GM12873 (cell line): ENCODE results near the gene CFAP97D1.

Experiments used
- CTCF ChIP-seq: IDR thresholded peaks from 2 replicates; pipeline ENCODE4 v1.5.1; 2012; ENCODE audit warnings: low read depth, mild to moderate bottlenecking, moderate library complexity, low read length, control low read depth; ENCODE audit not compliant: insufficient read depth; ENCODE audit errors: missing control alignments

CFAP97D1 gene

GRCh38 chr17:43741636-43742035 lies 38.6 kb upstream of the CFAP97D1 start:
- TF ChIP-seq CTCF, result no peak

GRCh38 chr17:43745541-43745940 lies 34.7 kb upstream of the CFAP97D1 start:
- TF ChIP-seq CTCF, result no peak

GRCh38 chr17:43750153-43750552 lies 30.1 kb upstream of the CFAP97D1 start:
- TF ChIP-seq CTCF, result no peak

GRCh38 chr17:43753493-43754129 lies 26.6 kb upstream of the CFAP97D1 start:
- TF ChIP-seq CTCF, result no peak

- no peak for TF ChIP-seq CTCF
Measured at GRCh38 chr17:43754947-43755346, 25.3 kb upstream of the CFAP97D1 start.

GRCh38 chr17:43755389-43755875 lies 24.8 kb upstream of the CFAP97D1 start:
- TF ChIP-seq CTCF, result no peak

- no peak for TF ChIP-seq CTCF
Measured at GRCh38 chr17:43756201-43756600, 24.0 kb upstream of the CFAP97D1 start.
